ENCODE measurements around the gene DPF3.

- TF ChIP-seq POLR2A (IDR thresholded peaks at IDR 0.05; ENCODE audit: low read depth, low read length) (no peak), SPI1 (IDR thresholded peaks at IDR 0.05; ENCODE audit: low read depth, low read length) (no peak), POLR2AphosphoS5 (IDR thresholded peaks at IDR 0.05; ENCODE audit: low read depth, low read length) (no peak), TAF1 (IDR thresholded peaks at IDR 0.05; ENCODE audit: low read depth, low read length) (no peak), POU2F2 (IDR thresholded peaks at IDR 0.05; ENCODE audit: low read depth, low read length) (no peak)
Measured at GRCh38 chr14:72577521-72577920, 316.4 kb downstream of the DPF3 start.
